IPS-18a (cell line): Measurements from ENCODE around the gene CRIP3.

Experiments used
- H3K27ac ChIP-seq: one replicate; pipeline ENCODE4 v1.5.1; 2013; ENCODE audit warnings: low read length
- H3K27me3 ChIP-seq: one replicate; pipeline ENCODE4 v1.6.1; 2013; ENCODE audit warnings: mild to moderate bottlenecking, low read length; ENCODE audit not compliant: control insufficient read depth, insufficient read depth
- H3K36me3 ChIP-seq: one replicate; pipeline ENCODE4 v1.6.1; 2013; ENCODE audit warnings: low read depth, low read length; ENCODE audit not compliant: control insufficient read depth
- H3K4me1 ChIP-seq: one replicate; pipeline ENCODE4 v1.6.1; 2013; ENCODE audit warnings: low read depth, low read length; ENCODE audit not compliant: control insufficient read depth
- H3K4me3 ChIP-seq: one replicate; pipeline ENCODE4 v1.5.1; 2013; ENCODE audit warnings: low read length
- H3K9ac ChIP-seq: one replicate; pipeline ENCODE4 v1.6.1; 2013; ENCODE audit warnings: mild to moderate bottlenecking, low read length, moderate library complexity
- H3K9me3 ChIP-seq: one replicate; pipeline ENCODE4 v1.6.1; 2013; ENCODE audit warnings: low read depth, low read length; ENCODE audit not compliant: control insufficient read depth

The CRIP3 gene

GRCh38 chr6:43276577-43277305 is 31.9 kb downstream of the CRIP3 start:
- H3K4me3 ChIP-seq = peak overlapping the region; percentile 56
- H3K4me1 ChIP-seq = peaks cover 9% of the 10 kb centered on the region
- peaks cover 42% of the 10 kb centered on the region for H3K27me3 ChIP-seq
- no peak overlapping the region for H3K9ac ChIP-seq
- H3K27ac ChIP-seq = no peak overlapping the region
- no peaks in the 10 kb centered on the region for H3K9me3 ChIP-seq
- H3K36me3 ChIP-seq = no peaks in the 10 kb centered on the region

- Histone ChIP-seq H3K4me3 (peak overlapping the region; percentile 56), H3K27me3 (peaks cover 42% of the 10 kb centered on the region), H3K36me3 (no peaks in the 10 kb centered on the region), H3K9ac (no peak overlapping the region), H3K9me3 (no peaks in the 10 kb centered on the region), H3K4me1 (peaks cover 9% of the 10 kb centered on the region), H3K27ac (no peak overlapping the region)
Observed at GRCh38 chr6:43275801-43276576, 32.6 kb downstream of the CRIP3 start.

DNA sequence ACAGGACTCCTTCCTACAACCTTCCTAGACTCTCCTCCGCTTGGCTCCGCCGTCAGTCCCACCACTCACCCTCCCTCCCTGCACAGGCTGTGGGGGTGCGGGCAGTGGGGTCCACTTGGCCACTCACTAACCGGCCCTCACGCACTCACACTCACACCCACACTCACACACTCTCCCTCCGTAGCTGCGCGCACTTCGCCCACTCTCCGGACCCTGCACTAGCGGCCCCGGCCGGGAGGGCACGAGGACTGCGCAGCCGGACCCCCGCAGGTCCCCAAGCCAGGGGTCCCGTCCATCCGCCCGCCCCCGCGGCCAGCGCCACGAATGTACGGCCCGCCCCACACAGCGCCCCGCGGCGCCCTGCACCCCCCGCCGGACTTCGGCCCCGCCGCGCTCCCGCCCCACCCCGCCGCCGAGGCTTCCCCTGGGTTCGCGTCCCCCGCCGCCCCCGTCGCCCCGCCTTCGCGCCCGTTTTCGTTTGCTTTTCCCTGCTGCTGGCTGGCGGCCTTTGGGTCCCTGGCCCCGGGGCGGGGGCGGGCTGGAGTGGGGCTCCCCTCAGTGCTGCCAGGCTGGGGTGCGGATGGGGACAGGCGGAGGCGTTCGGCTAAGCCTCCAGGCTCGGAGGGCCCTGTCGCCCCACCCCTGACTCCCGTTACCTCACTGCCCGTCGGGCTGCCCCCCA is 33.6 kb downstream of the CRIP3 start:
- H3K9me3 ChIP-seq = no peaks in the 10 kb centered on the region
- H3K9ac ChIP-seq = no peak overlapping the region
- peak overlapping the region; percentile 56 for H3K4me3 ChIP-seq
- peaks cover 9% of the 10 kb centered on the region for H3K4me1 ChIP-seq
- H3K27me3 ChIP-seq = peaks cover 46% of the 10 kb centered on the region
- no peak overlapping the region for H3K27ac ChIP-seq
- H3K36me3 ChIP-seq = no peaks in the 10 kb centered on the region

- no peaks in the 10 kb centered on the region for H3K36me3 ChIP-seq
- H3K27ac ChIP-seq = no peak overlapping the region
- peaks cover 12% of the 10 kb centered on the region for H3K4me1 ChIP-seq
- H3K27me3 ChIP-seq = peaks cover 53% of the 10 kb centered on the region
- H3K9me3 ChIP-seq = no peaks in the 10 kb centered on the region
- H3K9ac ChIP-seq = no peak overlapping the region
- peak overlapping the region; percentile 56 for H3K4me3 ChIP-seq
Observed at GRCh38 chr6:43274127-43274915, 34.3 kb downstream of the CRIP3 start.

DNA sequence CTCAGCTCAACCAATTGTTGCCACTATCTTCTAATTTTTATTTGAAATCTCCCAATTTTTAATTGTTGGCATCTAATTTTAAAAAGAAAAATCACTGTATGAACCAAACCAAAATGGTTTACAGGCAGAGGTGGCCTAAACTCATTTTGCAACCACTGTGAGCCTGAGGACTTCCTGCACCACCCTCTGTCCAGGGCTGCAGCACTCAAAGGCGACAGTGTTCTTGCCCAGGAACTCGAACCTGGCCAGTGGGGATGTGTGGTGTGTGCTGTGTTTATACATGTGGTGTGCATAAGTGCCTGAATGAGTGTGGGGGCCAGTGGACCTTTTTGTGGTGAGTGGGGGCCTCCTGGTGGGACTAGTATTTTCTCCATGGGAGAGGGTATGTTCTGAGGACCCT is 34.9 kb downstream of the CRIP3 start:
- H3K4me3 ChIP-seq = no peak overlapping the region
- H3K27me3 ChIP-seq = peaks cover 59% of the 10 kb centered on the region
- no peak overlapping the region for H3K9ac ChIP-seq

DNA sequence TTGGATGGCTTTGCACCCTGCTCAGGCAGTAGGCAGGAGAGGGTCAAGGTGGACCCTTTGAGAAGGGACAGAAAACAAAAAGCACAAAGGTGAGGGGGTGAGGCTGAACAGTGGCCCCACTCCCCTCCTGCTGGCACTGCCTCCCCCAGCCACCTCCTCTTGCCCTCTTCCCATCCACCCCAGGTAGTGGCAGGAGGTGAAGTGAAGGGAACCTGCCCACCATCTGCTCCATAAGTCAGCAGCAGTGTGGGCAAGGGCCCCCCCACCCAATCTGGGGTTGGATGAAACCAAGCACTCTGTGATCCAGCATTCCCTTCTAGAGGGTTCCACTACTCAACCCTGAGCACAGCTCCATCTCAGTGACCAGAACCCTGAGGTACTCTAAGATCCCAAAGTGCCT is 36.7 kb downstream of the CRIP3 start:
- Histone ChIP-seq H3K27ac (no peak overlapping the region), H3K4me3 (no peak overlapping the region), H3K9ac (no peak overlapping the region), H3K36me3 (no peaks in the 10 kb centered on the region), H3K4me1 (peaks cover 13% of the 10 kb centered on the region), H3K9me3 (no peaks in the 10 kb centered on the region), H3K27me3 (peaks cover 68% of the 10 kb centered on the region)

More for the DNA sequence above, 34.9 kb downstream of the CRIP3 start:
- Histone ChIP-seq H3K4me1 (peaks cover 8% of the 10 kb centered on the region), H3K27ac (no peak overlapping the region), H3K36me3 (no peaks in the 10 kb centered on the region), H3K9me3 (no peaks in the 10 kb centered on the region)

DNA sequence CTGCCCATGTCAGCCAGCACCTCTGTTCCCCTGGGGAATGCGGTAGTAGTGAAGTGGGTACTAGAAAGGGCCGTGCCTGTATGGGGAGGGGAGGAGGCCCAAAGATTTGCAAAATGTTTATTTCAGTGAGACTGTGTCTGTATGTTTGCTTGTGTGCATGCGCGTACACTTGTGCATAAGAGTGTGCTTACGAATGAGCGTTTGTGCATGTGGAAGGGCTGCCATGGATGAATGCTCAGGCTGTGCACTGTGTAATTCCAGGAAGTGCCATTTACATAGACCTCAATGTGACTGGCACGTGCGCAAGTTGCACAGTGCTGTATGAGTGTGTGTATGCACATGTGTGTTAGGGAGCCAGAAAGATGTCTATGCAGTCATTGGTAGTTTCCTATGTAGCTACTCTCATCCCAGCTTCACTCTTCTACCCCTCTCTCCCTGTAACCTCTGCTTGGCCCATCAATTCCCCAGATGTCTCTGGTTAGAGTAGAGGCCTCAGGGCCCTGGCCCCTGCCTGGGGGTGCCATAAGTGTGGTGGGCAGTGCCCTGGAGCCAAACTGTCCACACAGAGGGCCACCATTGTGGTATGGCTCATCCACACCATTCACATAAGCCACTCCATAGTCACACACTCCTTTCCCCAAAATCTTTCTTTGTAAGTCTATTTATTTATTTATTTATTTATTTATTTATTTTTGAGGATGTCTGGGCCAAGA is 37.4 kb downstream of the CRIP3 start:
- peaks cover 13% of the 10 kb centered on the region for H3K4me1 ChIP-seq
- H3K9ac ChIP-seq = no peak overlapping the region
- no peak overlapping the region for H3K27ac ChIP-seq
- H3K4me3 ChIP-seq = no peak overlapping the region
- H3K36me3 ChIP-seq = no peaks in the 10 kb centered on the region
- H3K27me3 ChIP-seq = peaks cover 61% of the 10 kb centered on the region
- no peaks in the 10 kb centered on the region for H3K9me3 ChIP-seq

- H3K9ac ChIP-seq = no peak overlapping the region
- H3K4me3 ChIP-seq = peak overlapping the region; percentile 31
- no peak overlapping the region for H3K27ac ChIP-seq
- peaks cover 44% of the 10 kb centered on the region for H3K27me3 ChIP-seq
- peaks cover 13% of the 10 kb centered on the region for H3K4me1 ChIP-seq
- no peaks in the 10 kb centered on the region for H3K36me3 ChIP-seq
- H3K9me3 ChIP-seq = no peaks in the 10 kb centered on the region
Observed at GRCh38 chr6:43269273-43270007, 39.2 kb downstream of the CRIP3 start.

DNA sequence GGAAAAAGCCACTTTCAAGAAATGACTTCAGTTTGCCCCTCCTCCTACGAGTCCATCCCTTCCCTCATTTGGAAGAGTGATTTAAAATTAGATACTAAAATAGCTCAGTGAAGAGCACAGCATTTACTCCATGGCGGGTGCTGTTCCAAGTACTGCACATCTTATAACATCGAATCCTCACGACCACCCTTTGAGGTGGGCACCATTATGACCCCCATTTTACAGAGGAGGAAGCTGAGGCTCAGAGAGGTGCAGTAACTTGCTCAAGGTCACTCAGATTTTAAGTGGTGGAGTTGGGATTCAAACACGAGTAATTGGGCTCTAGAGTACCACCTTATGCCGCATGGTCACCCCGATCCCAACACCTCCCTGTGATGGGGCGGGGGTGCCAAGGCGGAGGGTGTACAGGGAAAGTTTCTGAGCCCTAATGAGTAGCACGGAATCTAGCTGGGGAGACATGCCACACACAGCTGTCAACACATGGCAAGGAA is 39.8 kb downstream of the CRIP3 start:
- Histone ChIP-seq H3K36me3 (no peaks in the 10 kb centered on the region), H3K4me3 (no peak overlapping the region), H3K9me3 (no peaks in the 10 kb centered on the region), H3K4me1 (peaks cover 13% of the 10 kb centered on the region), H3K27me3 (peaks cover 38% of the 10 kb centered on the region), H3K27ac (no peak overlapping the region), H3K9ac (no peak overlapping the region)

- Histone ChIP-seq H3K27me3 (peaks cover 33% of the 10 kb centered on the region), H3K9me3 (no peaks in the 10 kb centered on the region), H3K36me3 (no peaks in the 10 kb centered on the region), H3K27ac (no peak overlapping the region), H3K4me1 (peaks cover 13% of the 10 kb centered on the region), H3K4me3 (no peak overlapping the region), H3K9ac (no peak overlapping the region)
Observed at GRCh38 chr6:43268355-43268700, 40.3 kb downstream of the CRIP3 start.
